Dedifferentiated amniotic fluid mesenchymal stem cell (primary cell): Measurements from ENCODE around the gene PUSL1.

Source experiments
- DNase-seq: peaks from one replicate; pipeline ENCODE4 v3.0.0-alpha.2; 2016; ENCODE audit errors: extremely low spot score

PUSL1 gene

DNA sequence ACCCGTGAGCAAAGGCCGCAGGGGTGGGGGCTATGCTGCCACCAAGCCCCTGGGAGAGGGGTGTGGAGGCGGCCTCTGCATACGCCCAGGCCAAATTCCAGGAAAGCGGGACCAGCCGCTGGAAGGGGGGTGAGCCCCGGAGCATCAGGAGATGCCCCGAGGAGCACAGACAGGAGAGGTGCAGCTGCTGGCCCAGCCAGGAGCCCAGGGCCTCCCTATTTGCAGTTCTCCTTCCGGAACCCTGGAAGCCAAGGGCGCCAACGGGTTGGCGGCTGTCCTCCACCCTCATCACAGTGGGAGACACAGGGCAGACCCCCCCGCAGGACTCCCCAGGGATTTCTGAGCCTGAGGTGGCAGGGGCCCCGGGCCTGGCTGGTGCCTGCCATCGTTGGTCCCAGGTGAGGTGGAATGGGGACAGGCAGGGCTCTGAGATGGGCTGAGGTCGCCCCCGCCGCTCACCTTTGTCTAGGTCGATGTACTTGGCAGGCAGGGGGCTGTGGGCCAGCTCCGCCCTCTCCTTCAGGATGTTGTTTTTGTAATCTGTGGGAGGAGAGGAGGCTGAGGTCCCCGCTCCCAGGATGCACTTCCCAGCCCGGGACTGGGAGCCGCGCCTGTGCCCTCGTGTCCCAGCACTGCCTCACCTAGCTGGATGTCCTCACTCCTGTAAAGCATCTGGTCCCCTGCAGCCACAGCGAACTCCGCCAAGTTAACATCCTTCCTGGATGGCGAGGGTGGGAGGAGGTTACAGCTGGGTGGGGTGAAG lies 45.2 kb downstream of the PUSL1 start:
- no peak for DNase-seq

GRCh38 chr1:1354271-1355247 lies 46.2 kb downstream of the PUSL1 start:
- no peak for DNase-seq

DNA sequence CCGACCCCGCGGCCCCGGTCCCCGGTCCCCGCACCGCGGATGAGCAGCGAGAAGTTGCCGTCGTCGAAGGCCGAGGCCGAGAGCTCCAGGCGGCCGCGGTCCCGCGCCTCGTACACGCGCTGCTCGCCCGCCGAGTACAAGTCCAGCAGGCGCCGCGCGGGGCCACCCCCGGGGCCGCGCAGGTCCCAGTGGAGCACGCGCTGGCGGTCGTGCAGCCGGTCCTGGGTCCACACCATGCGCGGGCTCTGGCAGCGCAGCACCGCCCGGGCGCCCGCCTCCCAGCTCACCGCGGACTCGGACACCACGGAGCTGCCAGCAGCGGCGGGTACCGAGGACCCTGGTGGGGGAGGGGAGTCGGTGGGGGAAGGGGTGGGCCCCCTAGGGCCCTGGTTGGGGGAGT lies 47.0 kb downstream of the PUSL1 start:
- no peak for DNase-seq

DNA sequence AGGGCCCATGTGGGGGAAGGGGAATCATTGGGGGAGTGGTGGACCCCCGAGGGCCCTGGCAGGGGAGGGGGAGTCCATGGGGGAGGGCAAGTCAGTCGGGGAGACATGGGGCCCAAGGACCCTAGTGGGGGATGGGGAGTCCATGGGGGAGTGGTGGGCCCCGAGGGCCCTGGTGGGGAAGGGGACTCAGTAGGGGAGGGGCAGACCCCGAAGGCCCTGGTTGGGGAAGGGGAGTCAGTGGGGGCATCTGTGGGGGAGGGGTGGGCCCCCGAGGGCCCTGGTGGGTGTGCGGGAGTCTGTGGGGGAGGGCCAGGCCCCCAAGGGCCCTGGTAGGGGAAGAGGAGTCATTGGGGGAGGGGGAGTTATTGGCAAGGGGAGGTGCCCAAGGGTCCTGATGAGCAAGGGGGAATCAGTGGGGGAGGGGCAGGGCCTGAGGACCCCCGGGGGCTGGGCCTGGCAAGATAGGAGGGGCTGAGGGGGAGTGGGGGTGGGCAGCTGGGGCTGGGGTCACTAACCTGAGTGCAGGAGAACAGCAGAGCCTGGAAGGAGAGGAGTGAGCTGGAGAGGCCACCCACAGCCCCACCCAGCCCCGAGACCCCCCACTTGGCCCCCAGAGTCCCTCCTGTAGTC lies 47.9 kb downstream of the PUSL1 start:
- no peak for DNase-seq

DNA sequence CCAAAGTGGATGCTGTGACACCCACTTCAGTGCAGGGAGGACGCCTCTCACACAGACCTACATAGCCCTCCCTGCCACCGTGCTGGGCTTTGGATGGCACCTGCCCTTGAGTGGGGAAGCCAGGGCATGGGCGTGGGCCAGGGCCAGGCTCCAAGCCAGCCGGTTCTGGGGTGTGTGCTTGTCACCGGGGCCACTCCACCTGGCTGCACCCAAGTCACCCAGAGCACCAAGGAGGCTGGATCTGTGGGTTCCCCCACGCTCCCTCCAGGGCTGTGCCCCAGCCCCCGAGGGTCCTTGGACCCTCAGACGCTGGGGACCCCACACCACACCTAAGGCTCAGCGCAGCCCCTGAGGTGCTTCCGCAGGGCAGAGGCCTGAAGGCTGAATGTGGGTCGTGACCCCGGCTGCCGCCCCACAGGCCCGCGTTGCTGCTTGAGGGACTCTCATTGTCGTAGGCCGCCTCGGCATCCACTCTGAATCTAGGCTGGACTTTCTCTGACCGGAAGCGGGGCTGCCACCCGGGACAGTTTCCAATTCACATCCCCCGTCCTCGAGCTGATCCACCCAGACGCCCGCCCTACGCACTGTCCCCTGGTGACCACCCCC lies 48.5 kb downstream of the PUSL1 start:
- DNase-seq, result no peak

DNA sequence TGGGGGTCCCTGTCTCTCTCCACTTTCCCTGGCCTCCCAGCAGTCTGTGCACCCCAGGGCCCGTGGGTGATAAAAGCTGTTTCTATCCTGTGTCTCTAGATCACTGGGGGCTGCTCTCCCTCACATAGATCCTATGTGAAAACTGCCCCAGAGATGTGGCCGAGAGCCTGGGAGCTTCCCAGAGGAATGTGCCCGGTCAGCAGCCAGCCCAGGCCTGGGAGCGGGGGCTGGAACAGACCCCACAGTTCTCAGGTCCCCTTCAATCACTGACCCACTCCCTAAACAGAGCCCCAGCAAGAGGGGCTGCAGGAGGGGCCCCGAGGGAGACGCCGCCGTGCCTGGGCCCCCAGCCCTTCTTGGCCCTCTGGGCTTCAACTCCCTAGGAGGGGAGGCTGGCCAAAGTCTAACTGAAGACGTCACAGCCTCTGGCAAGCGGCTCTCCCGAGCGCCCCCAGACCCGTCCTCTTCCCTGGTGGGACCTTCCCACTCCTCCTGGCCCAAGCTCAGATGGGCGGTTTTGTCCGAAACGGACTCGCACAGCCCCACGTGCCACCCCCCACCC lies 49.6 kb downstream of the PUSL1 start:
- no peak for DNase-seq

DNA sequence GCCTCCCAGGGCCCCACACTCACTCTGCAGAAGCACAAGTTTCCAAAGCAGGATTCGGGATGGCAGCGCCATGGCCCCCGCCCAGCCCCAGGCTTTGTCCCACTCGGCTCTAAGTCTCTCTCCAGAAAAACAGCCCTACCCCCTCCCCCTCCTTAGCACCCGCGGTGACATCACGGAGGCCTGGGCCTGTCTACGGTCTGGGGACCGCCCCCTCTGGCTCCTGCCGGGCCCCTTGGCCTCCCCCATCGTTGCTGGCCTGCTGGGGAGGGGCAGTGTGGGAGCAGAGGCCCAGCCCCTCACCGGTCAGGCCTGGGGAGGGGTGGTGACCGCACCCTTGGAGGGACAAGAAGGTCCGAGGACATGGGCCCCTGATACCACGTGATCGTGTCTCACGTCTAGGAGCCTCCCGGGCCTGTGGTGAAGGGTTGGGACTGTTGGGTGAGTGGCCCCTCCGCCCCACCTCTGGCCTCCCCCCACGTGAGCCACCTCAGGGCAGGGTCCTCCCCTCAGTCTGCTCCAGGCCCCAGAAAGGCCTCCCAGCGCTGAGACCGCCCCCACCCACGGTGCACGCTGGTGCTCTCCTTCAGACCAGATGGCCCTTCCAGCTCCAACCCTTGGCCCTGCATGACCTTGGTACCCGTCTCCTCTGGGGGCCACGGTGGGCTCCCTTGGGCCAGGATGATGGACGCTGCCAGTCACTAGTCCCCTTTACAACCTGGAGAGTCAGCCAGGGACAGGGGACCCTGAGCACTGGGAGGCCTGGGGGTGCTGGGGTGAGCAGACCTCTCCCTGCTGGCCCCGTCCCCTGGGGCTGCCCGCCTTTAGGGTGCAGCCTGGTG lies 50.3 kb downstream of the PUSL1 start, which contains the start of gene MXRA8:
Gene MXRA8, minus strand, starts transcription at position 123 of the 839 bp plus-strand sequence. Its CDS starts 51 bp downstream, at position 72.
- DNase-seq, result peak; percentile 88

DNA sequence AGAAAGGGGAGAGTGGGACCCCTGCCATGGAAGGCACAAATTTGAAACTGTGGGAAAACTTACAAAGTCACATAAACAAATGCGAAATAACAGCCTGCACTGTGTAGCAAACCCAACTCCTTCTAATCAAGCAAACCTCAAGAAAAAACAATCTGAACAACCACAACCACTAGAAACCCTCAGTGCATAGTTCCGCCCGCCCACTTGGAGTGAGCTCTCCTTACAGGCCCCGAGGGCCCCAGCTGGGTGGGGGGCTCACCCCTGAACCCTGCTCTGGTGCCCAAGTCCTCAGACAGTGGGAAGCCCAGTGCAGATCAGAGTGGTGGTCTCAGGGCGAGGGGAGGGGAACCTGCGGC lies 50.9 kb downstream of the PUSL1 start:
- peak; percentile 73 for DNase-seq

- peak; percentile 80 for DNase-seq
Measured at GRCh38 chr1:1359664-1360468, 51.5 kb downstream of the PUSL1 start.

DNA sequence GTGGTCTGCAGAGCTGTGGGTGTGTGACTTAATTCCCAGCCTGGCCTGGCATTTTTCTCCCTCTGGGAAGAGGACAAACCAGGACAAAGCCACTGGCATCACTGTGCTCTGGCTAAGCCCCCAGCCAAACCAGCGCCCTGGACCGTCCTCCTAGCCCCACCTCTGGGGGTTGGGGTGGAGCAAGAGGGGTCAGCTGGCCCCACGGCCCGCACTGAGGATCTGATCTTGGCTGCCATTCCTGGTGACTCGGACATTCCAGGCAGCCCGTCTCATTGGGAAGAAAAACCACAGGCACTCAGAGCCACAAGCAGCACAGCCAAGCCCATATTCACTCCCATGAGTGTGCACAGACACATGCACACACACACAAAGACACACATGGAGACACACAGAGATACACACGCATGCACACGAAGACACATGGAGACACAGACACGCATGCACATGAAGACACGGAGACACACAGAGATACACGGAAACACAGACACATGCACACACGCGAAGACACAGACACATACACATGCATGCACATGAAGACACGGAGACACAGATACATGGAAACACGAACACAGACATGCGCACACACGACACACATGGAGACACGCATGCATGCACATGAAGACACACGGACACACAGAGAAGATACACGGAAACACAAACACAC lies 52.2 kb downstream of the PUSL1 start:
- DNase-seq, result peak; percentile 92
